IMR-90 (cell line): Measurements from ENCODE around the gene GPSM1. TPM values are rescaled to one million over a fixed set of nuclear protein-coding genes. Genes with fewer than 3 reads are reported as not detected.

Source experiments
- ATAC-seq: fragments of 200-7000 bp; cut with Tn5 transposase; 2 replicates; pipeline ENCODE4 v1.9.1; 2020; ENCODE audit warnings: low read depth, mild to moderate bottlenecking, moderate library complexity
- BruUV-seq: library from RNA; stranded (reverse); fragments of 400-500 nt; replicated peaks from 2 replicates; lab custom pipeline; 2021; lab: Mats Ljungman, UMichigan
- CTCF ChIA-PET: fragments of 300-600 bp; formaldehyde crosslinking; extraction: SDS; loops from one replicate; lab custom pipeline; 2021; ENCODE audit warnings: antibody characterized with exemption; lab: Yijun Ruan, JAX
- POLR2A ChIA-PET: fragments of 300-600 bp; sonication (Branson Sonifier 250); formaldehyde crosslinking; loops from one replicate; lab custom pipeline; 2022; ENCODE audit warnings: antibody characterized with exemption; ENCODE audit not compliant: unreplicated experiment; lab: Charles Lee
- DNase-seq: peaks from one replicate; pipeline ENCODE4 v3.0.0; 2013
- H2AFZ ChIP-seq: replicated peaks from 2 replicates; pipeline ENCODE3; 2013; ENCODE audit warnings: low read length, mild to moderate bottlenecking; ENCODE audit not compliant: poor library complexity
- H2AK5ac ChIP-seq: 2 replicates; pipeline ENCODE4 v1.6.1; 2013; ENCODE audit warnings: low read depth, low read length, inconsistent platforms
- H2AK9ac ChIP-seq: replicated peaks from 2 replicates; pipeline ENCODE3; 2013; ENCODE audit warnings: mild to moderate bottlenecking, low read depth, low read length, moderate library complexity; ENCODE audit not compliant: poor library complexity
- H2BK120ac ChIP-seq: 2 replicates; pipeline ENCODE4 v1.6.1; 2013; ENCODE audit warnings: low read depth, low read length, inconsistent platforms
- H2BK15ac ChIP-seq: 3 replicates; pipeline ENCODE4 v1.6.1; 2013; ENCODE audit warnings: low read depth, low read length, inconsistent platforms
- H2BK20ac ChIP-seq: 2 replicates; pipeline ENCODE4 v1.6.1; 2013; ENCODE audit warnings: low read depth, mild to moderate bottlenecking, inconsistent platforms, low read length, moderate library complexity
- H2BK5ac ChIP-seq: 2 replicates; pipeline ENCODE4 v1.6.1; 2013; ENCODE audit warnings: mild to moderate bottlenecking, low read depth, low read length, inconsistent platforms; ENCODE audit not compliant: poor library complexity, severe bottlenecking
- H3K14ac ChIP-seq: replicated peaks from 2 replicates; pipeline ENCODE4 v1.6.1; 2013; ENCODE audit warnings: low read depth, low read length, inconsistent platforms
- H3K18ac ChIP-seq: 2 replicates; pipeline ENCODE4 v1.6.1; 2013; ENCODE audit warnings: low read depth, low read length, control low read depth
- H3K23ac ChIP-seq: 2 replicates; pipeline ENCODE4 v1.6.1; 2013; ENCODE audit warnings: low read depth, low read length, inconsistent platforms
- H3K27ac ChIP-seq: 2 replicates; pipeline ENCODE4 v1.5.1; 2013; ENCODE audit warnings: mild to moderate bottlenecking, control low read depth, low read length; ENCODE audit not compliant: insufficient read depth
- H3K27me3 ChIP-seq: 2 replicates; pipeline ENCODE4 v1.6.1; 2013; ENCODE audit warnings: low read length; ENCODE audit not compliant: control insufficient read depth, insufficient read depth
- H3K36me3 ChIP-seq: 2 replicates; pipeline ENCODE4 v1.6.1; 2013; ENCODE audit warnings: low read length, mixed read lengths; ENCODE audit not compliant: control insufficient read depth, insufficient read depth
- H3K4ac ChIP-seq: 2 replicates; pipeline ENCODE4 v1.6.1; 2013; ENCODE audit warnings: low read depth, low read length, inconsistent platforms
- H3K4me1 ChIP-seq: 2 replicates; pipeline ENCODE4 v1.6.1; 2013; ENCODE audit warnings: low read length, mixed read lengths; ENCODE audit not compliant: control insufficient read depth, insufficient read depth
- H3K4me2 ChIP-seq: 2 replicates; pipeline ENCODE4 v1.6.1; 2013; ENCODE audit warnings: low read depth, mild to moderate bottlenecking, control low read depth, low read length, moderate library complexity
- H3K4me3 ChIP-seq: 2 replicates; pipeline ENCODE4 v1.5.1; 2013; ENCODE audit warnings: low read depth, mild to moderate bottlenecking, control low read depth, low read length, moderate library complexity; ENCODE audit not compliant: insufficient read depth
- H3K56ac ChIP-seq: 2 replicates; pipeline ENCODE4 v1.6.1; 2013; ENCODE audit warnings: low read length, inconsistent platforms; ENCODE audit not compliant: insufficient read depth; ENCODE audit errors: extremely low read depth
- H3K79me1 ChIP-seq, 2 experiments: 2 replicates each; pipeline ENCODE4 v1.6.1; 2013; ENCODE audit warnings: low read length in 2 of 2, inconsistent platforms in 1 of 2, low read depth in 1 of 2
- H3K9ac ChIP-seq: 2 replicates; pipeline ENCODE4 v1.6.1; 2013; ENCODE audit warnings: low read depth, low read length, control low read depth
- H3K9me1 ChIP-seq: 2 replicates; pipeline ENCODE4 v1.6.1; 2013; ENCODE audit warnings: low read length, inconsistent platforms; ENCODE audit not compliant: insufficient read depth
- H3K9me3 ChIP-seq: 2 replicates; pipeline ENCODE4 v1.6.1; 2013; ENCODE audit warnings: low read length; ENCODE audit not compliant: control insufficient read depth, insufficient read depth
- H4K20me1 ChIP-seq: 2 replicates; pipeline ENCODE4 v1.6.1; 2013; ENCODE audit warnings: low read length, inconsistent platforms; ENCODE audit not compliant: insufficient read depth
- H4K5ac ChIP-seq: 2 replicates; pipeline ENCODE4 v1.6.1; 2013; ENCODE audit warnings: mild to moderate bottlenecking, low read depth, low read length, control low read depth
- H4K8ac ChIP-seq, 2 experiments: 2 replicates each; pipeline ENCODE4 v1.6.1; 2013; ENCODE audit warnings: low read depth in 2 of 2, low read length in 2 of 2, control low read depth in 1 of 2, inconsistent platforms in 1 of 2
- H4K91ac ChIP-seq: 2 replicates; pipeline ENCODE4 v1.6.1; 2013; ENCODE audit warnings: low read depth, low read length, inconsistent platforms; ENCODE audit not compliant: insufficient read depth
- BHLHE40 ChIP-seq: fragments of 150-350 bp; IDR thresholded peaks from 2 replicates; pipeline ENCODE4 v1.6.1; 2016; ENCODE audit warnings: mild to moderate bottlenecking, low read depth, low read length
- CHD1 ChIP-seq: IDR thresholded peaks from 2 replicates; pipeline ENCODE4 v1.6.1; 2012; ENCODE audit warnings: low read depth, low read length, improper control_type of control experiment
- ELK1 ChIP-seq: fragments of 150-350 bp; IDR thresholded peaks from 2 replicates; pipeline ENCODE4 v1.6.1; 2016; ENCODE audit warnings: low read depth, mild to moderate bottlenecking, low read length, moderate library complexity, borderline replicate concordance
- FOS ChIP-seq: fragments of 150-350 bp; IDR thresholded peaks from 2 replicates; pipeline ENCODE4 v1.6.1; 2016; ENCODE audit warnings: low read depth, low read length
- MAFK ChIP-seq: IDR thresholded peaks from 2 replicates; pipeline ENCODE4 v1.6.1; 2012; ENCODE audit warnings: low read depth, low read length, improper control_type of control experiment
- MAZ ChIP-seq: IDR thresholded peaks from 2 replicates; pipeline ENCODE4 v1.6.1; 2012; ENCODE audit warnings: low read depth, mild to moderate bottlenecking, low read length, improper control_type of control experiment, moderate library complexity, borderline replicate concordance
- MXI1 ChIP-seq: IDR thresholded peaks from 2 replicates; pipeline ENCODE4 v1.6.1; 2012; ENCODE audit warnings: low read depth, mild to moderate bottlenecking, low read length, moderate library complexity, borderline replicate concordance
- NFE2L2 ChIP-seq: fragments of 150-350 bp; IDR thresholded peaks from 2 replicates; pipeline ENCODE4 v1.6.1; 2016; ENCODE audit warnings: low read depth, mild to moderate bottlenecking, low read length
- POLR2A ChIP-seq: IDR thresholded peaks from 2 replicates; pipeline ENCODE4 v1.6.1; 2012; ENCODE audit warnings: mild to moderate bottlenecking, low read depth, low read length
- SMC3 ChIP-seq: fragments of 150-350 bp; IDR thresholded peaks from 2 replicates; pipeline ENCODE4 v1.6.1; 2016; ENCODE audit warnings: low read depth, mild to moderate bottlenecking, antibody characterized with exemption, low read length, moderate library complexity
- WGBS, 2 experiments: methylation state at CpG; one replicate each; pipeline versions ENCODE4 v1.1.5 to v1.1.7; 2013; ENCODE audit warnings: missing lambda C conversion rate in 2 of 2; ENCODE audit not compliant: insufficient read length in 1 of 2; ENCODE audit errors: extremely low coverage in 2 of 2; 5-methylcytosine and 5-hydroxymethylcytosine counted together
- dilution Hi-C: fragments of 300-500 bp; cut with HindIII; formaldehyde crosslinking; loops from one replicate; pipeline ENCODE4 v1.14.3; 2018; ENCODE audit warnings: low sequenced_read_pairs; ENCODE audit not compliant: unreplicated experiment
- in situ Hi-C: fragments of 300-500 bp; cut with MboI; formaldehyde crosslinking; loops from 3 replicates; pipeline ENCODE4 v1.14.3; 2019; ENCODE audit warnings: low sequenced_read_pairs, inconsistent platforms, mixed read lengths
- intact Hi-C: fragments of 100-400 bp; cut with micrococcal nuclease; formaldehyde crosslinking; loops from 2 replicates; pipeline ENCODE4 v1.10.0; 2022
- polyA plus RNA-seq, 3 experiments: library from polyadenylated mRNA; depleted of rRNA; stranded (reverse); fragments of >200 nt; gene quantifications; 2 replicates each; pipeline ENCODE4 v1.2.3, GENCODE V29; 2012; ENCODE audit warnings: low replicate concordance in 1 of 3
- total RNA-seq: library from RNA; depleted of rRNA; stranded (reverse); fragments of >200 nt; gene quantifications from 2 replicates; pipeline ENCODE4 v1.2.3, GENCODE V29; 2012

The GPSM1 gene
- total and polyA plus RNA-seq, 2 of the 4 experiments (the other 2 are of a cell fraction): 28.7 to 71.2 TPM

- Histone ChIP-seq H3K4me1 (peaks cover 15% of the 10 kb centered on the region), H3K14ac (no peak overlapping the region), H2BK15ac (no peak overlapping the region), H4K91ac (no peak overlapping the region), H2BK20ac (no peak overlapping the region), H4K8ac (no peak overlapping the region), H3K9me3 (no peaks in the 10 kb centered on the region), H2AK9ac (no peak overlapping the region), H3K23ac (no peak overlapping the region), H3K4me2 (no peak overlapping the region), H4K5ac (no peak overlapping the region), H3K9me1 (peaks cover 12% of the 10 kb centered on the region), H2AK5ac (no peak overlapping the region), H3K36me3 (no peaks in the 10 kb centered on the region), H2BK5ac (no peak overlapping the region), H3K56ac (no peak overlapping the region), H3K27ac (no peak overlapping the region), H3K27me3 (no peaks in the 10 kb centered on the region), H3K79me1 (peaks cover 3 to 11% of the 10 kb centered on the region in 2 experiments; a peak in 3 of 4 replicates), H2BK120ac (no peak overlapping the region), H3K9ac (no peak overlapping the region), H3K4me3 (no peak overlapping the region), H2AFZ (no peak overlapping the region), H3K4ac (no peak overlapping the region), H3K18ac (no peak overlapping the region), H4K20me1 (no peaks in the 10 kb centered on the region)
- in situ Hi-C loops (no loop called here), dilution Hi-C loops (no loop called here), intact Hi-C loops (no loop called here)
- whole genome bisulfite sequencing, 2 experiments: 84% methylated on average over 28 of the region's 45 CpGs; no CpG with 5 or more reads in 1 of the 2 experiments
- TF ChIP-seq MAZ: no peak
- no peak for TF ChIP-seq ELK1
- no peak for TF ChIP-seq MAFK
- no peak for TF ChIP-seq MXI1
- no peak for TF ChIP-seq POLR2A
- TF ChIP-seq NFE2L2: no peak
- TF ChIP-seq CHD1: no peak
- TF ChIP-seq BHLHE40: no peak
- TF ChIP-seq SMC3: no peak
- no peak for TF ChIP-seq FOS
- no TSS peak for BruUV-seq
- DNase-seq (no peak), ATAC-seq (no peak)
- CTCF ChIA-PET: no interaction called here
- POLR2A ChIA-PET: no interaction called here
Observed at GRCh38 chr9:136367296-136368145, 40.2 kb downstream of the GPSM1 start.
